KG1 (cell line): ENCODE measurements around the gene KLF14.
"Not testable (repeated sequence)": the region's sequence is repeated elsewhere in the genome, so short reads cannot be mapped to it uniquely, and the experiment has no call there.

ENCODE experiments used
- DNase-seq: peaks from one replicate; lab custom pipeline; 2025; lab: John Stamatoyannopoulos, UW

The KLF14 gene

GRCh38 chr7:130733931-130734814 lies at the start of gene KLF14:
KLF14 (minus strand) TSS chr7:130734207; CDS start chr7:130734033, 174 bp downstream.
- DNase-seq: peak; percentile 37

GRCh38 chr7:130781346-130781745 lies 47.3 kb upstream of the KLF14 start:
- DNase-seq: no peak

- no peak for DNase-seq
These were observed 43.4 kb upstream of the KLF14 start for GRCh38 chr7:130777426-130777825.

- not testable (repeated sequence) for DNase-seq
These were observed 38.4 kb upstream of the KLF14 start for GRCh38 chr7:130772456-130772855.

GRCh38 chr7:130768854-130769253 lies 34.8 kb upstream of the KLF14 start:
- no peak for DNase-seq

GRCh38 chr7:130764569-130764968 lies 30.6 kb upstream of the KLF14 start:
- not testable (repeated sequence) for DNase-seq

GRCh38 chr7:130758429-130759056 lies 24.5 kb upstream of the KLF14 start:
- no peak for DNase-seq

GRCh38 chr7:130756316-130756715 lies 22.3 kb upstream of the KLF14 start:
- no peak for DNase-seq

GRCh38 chr7:130752424-130752823 lies 18.4 kb upstream of the KLF14 start:
- DNase-seq: no peak

GRCh38 chr7:130750755-130751154 lies 16.7 kb upstream of the KLF14 start:
- DNase-seq: no peak

GRCh38 chr7:130748531-130749389 lies 14.8 kb upstream of the KLF14 start:
- DNase-seq: no peak

GRCh38 chr7:130741331-130741995 lies 7.5 kb upstream of the KLF14 start:
- no peak for DNase-seq

GRCh38 chr7:130740606-130741005 lies 6.6 kb upstream of the KLF14 start:
- DNase-seq: no peak

GRCh38 chr7:130736298-130736900 lies 2.4 kb upstream of the KLF14 start:
- DNase-seq: no peak

GRCh38 chr7:130734815-130735716 lies 1.1 kb upstream of the KLF14 start:
- DNase-seq: no peak

GRCh38 chr7:130732980-130733930 lies 752 bp downstream of the KLF14 start:
- no peak for DNase-seq

GRCh38 chr7:130723784-130724183 lies 10.2 kb downstream of the KLF14 start:
- no peak for DNase-seq

- no peak for DNase-seq
These were observed 12.3 kb downstream of the KLF14 start for GRCh38 chr7:130721486-130722277.
